A549 (cell line): ENCODE data around the gene DEGS1.

Source experiments
- CHD2 ChIP-seq: fragments of 150-350 bp; IDR thresholded peaks from 2 replicates; pipeline ENCODE4 v1.6.1; 2014; ENCODE audit warnings: low read length; ENCODE audit not compliant: partially characterized antibody
- EP300 ChIP-seq, 2 experiments: fragments of >200 bp; sonication (Bioruptor Twin); formaldehyde crosslinking; IDR thresholded peaks; 2 replicates in 1 of 2; 3 replicates in 1 of 2; pipeline ENCODE4 v1.6.1; 2016 to 2017
- HDAC2 ChIP-seq: fragments of 200-600 bp; sonication (generic); IDR thresholded peaks from 2 replicates; pipeline ENCODE4 v1.6.1; 2016
- JUNB ChIP-seq: fragments of >200 bp; sonication (Bioruptor Twin); formaldehyde crosslinking; IDR thresholded peaks from 2 replicates; pipeline ENCODE4 v1.6.1; 2016
- MAFK ChIP-seq: fragments of 450-650 bp; IDR thresholded peaks from 2 replicates; pipeline ENCODE4 v1.6.1; 2014; ENCODE audit not compliant: partially characterized antibody
- NR3C1 ChIP-seq: fragments of >200 bp; sonication (Bioruptor Twin); formaldehyde crosslinking; IDR thresholded peaks from 3 replicates; pipeline ENCODE4 v1.6.1; 2017
- POLR2A ChIP-seq: IDR thresholded peaks from 2 replicates; pipeline ENCODE4 v1.6.1; 2012; ENCODE audit warnings: mild to moderate bottlenecking, low read length
- SMC3 ChIP-seq: fragments of >200 bp; sonication (Bioruptor Twin); formaldehyde crosslinking; IDR thresholded peaks from 3 replicates; pipeline ENCODE4 v1.6.1; 2018; ENCODE audit warnings: inconsistent platforms
- ZSCAN20 ChIP-seq: fragments of 250-450 bp; sonication (Bioruptor Pico); IDR thresholded peaks from 2 replicates; pipeline ENCODE4 v1.8.0; 2022; ENCODE audit warnings: mild to moderate bottlenecking, moderate library complexity
- TF ChIP-seq, protein P1 (sequence below): fragments of >200 bp; sonication (Bioruptor Twin); formaldehyde crosslinking; IDR thresholded peaks from 3 replicates; pipeline ENCODE4 v1.5.1; 2016
- TF ChIP-seq, protein P2 (sequence below): IDR thresholded peaks from 2 replicates; pipeline ENCODE4 v1.6.1; 2012; ENCODE audit warnings: low read depth, borderline replicate concordance
- TF ChIP-seq, protein P3 (sequence below): IDR thresholded peaks from 2 replicates; pipeline ENCODE4 v1.6.1; 2012
- TF ChIP-seq, protein P4 (sequence below): fragments of 250-450 bp; sonication (Bioruptor Pico); IDR thresholded peaks from 2 replicates; pipeline ENCODE4 v1.5.0; 2021; ENCODE audit warnings: mild to moderate bottlenecking, moderate library complexity, borderline replicate concordance

DNA sequence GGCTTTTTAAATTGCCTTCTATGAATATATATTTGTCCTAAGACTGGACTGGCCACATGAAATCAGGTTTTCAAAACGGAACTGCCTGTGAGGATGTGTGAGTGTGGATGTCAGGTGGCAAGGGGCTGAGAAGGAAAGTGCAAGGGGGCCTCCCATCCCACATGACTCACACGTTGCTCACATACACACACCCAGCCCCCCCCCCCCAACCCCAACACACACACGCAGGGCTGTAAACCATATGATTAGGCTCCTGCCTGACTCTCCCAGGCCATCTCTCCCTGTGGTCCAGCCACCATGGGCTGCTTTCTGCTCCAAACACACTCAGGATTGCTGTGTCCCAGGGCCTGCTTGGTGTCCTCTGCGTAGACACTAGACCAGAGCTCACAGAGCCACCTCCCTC is 22.4 kb downstream of the DEGS1 start:
- TF ChIP-seq POLR2A (no peak), SMC3 (no peak), NR3C1 (no peak), CHD2 (no peak), EP300 (IDR thresholded peaks at IDR 0.05) (no peak), MAFK (no peak), HDAC2 (no peak), JUNB (no peak), ZSCAN20 (CRISPR knock-in tag) (no peak)
- TF ChIP-seq, protein P1, sequence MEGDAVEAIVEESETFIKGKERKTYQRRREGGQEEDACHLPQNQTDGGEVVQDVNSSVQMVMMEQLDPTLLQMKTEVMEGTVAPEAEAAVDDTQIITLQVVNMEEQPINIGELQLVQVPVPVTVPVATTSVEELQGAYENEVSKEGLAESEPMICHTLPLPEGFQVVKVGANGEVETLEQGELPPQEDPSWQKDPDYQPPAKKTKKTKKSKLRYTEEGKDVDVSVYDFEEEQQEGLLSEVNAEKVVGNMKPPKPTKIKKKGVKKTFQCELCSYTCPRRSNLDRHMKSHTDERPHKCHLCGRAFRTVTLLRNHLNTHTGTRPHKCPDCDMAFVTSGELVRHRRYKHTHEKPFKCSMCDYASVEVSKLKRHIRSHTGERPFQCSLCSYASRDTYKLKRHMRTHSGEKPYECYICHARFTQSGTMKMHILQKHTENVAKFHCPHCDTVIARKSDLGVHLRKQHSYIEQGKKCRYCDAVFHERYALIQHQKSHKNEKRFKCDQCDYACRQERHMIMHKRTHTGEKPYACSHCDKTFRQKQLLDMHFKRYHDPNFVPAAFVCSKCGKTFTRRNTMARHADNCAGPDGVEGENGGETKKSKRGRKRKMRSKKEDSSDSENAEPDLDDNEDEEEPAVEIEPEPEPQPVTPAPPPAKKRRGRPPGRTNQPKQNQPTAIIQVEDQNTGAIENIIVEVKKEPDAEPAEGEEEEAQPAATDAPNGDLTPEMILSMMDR = no peak
- TF ChIP-seq, protein P2, sequence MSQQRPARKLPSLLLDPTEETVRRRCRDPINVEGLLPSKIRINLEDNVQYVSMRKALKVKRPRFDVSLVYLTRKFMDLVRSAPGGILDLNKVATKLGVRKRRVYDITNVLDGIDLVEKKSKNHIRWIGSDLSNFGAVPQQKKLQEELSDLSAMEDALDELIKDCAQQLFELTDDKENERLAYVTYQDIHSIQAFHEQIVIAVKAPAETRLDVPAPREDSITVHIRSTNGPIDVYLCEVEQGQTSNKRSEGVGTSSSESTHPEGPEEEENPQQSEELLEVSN = no peak
- TF ChIP-seq, protein P3, sequence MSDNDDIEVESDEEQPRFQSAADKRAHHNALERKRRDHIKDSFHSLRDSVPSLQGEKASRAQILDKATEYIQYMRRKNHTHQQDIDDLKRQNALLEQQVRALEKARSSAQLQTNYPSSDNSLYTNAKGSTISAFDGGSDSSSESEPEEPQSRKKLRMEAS = no peak
- TF ChIP-seq, protein P4, sequence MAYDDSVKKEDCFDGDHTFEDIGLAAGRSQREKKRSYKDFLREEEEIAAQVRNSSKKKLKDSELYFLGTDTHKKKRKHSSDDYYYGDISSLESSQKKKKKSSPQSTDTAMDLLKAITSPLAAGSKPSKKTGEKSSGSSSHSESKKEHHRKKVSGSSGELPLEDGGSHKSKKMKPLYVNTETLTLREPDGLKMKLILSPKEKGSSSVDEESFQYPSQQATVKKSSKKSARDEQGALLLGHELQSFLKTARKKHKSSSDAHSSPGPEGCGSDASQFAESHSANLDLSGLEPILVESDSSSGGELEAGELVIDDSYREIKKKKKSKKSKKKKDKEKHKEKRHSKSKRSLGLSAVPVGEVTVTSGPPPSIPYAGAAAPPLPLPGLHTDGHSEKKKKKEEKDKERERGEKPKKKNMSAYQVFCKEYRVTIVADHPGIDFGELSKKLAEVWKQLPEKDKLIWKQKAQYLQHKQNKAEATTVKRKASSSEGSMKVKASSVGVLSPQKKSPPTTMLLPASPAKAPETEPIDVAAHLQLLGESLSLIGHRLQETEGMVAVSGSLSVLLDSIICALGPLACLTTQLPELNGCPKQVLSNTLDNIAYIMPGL (CRISPR knock-in tag) = no peak
